Vagina (tissue), 2 donors: ENCODE results near the gene FEM1C. TPM values are rescaled to one million over a fixed set of nuclear protein-coding genes. Genes with fewer than 3 reads are reported as not detected.

Experiments used
- DNase-seq, 2 donors: peaks; one replicate each; pipeline ENCODE4 v3.0.0-alpha.2; 2017; ENCODE audit errors: extremely low spot score in 2 of 2
- H3K27ac ChIP-seq: fragments of 200-600 bp; sonication (generic); one replicate; pipeline ENCODE4 v1.5.1; 2019
- H3K27me3 ChIP-seq: fragments of 200-600 bp; sonication (generic); one replicate; pipeline ENCODE4 v1.5.1; 2019
- H3K36me3 ChIP-seq, 2 donors: fragments of 200-600 bp; sonication (generic); one replicate each; pipeline ENCODE4 v1.5.1; 2017 to 2019
- H3K4me1 ChIP-seq: fragments of 200-600 bp; sonication (generic); one replicate; pipeline ENCODE4 v1.5.1; 2019
- H3K4me3 ChIP-seq, 2 donors: fragments of 200-600 bp; sonication (generic); 1 replicate in 1 of 2; 2 replicates in 1 of 2; pipeline ENCODE4 v1.5.1; 2016 to 2019
- H3K9me3 ChIP-seq: fragments of 200-600 bp; sonication (generic); one replicate; pipeline ENCODE4 v1.5.1; 2019
- CTCF ChIP-seq, 3 experiments: fragments of 450-650 bp in 2 of 3; fragments of 200-600 bp in 1 of 3; sonication (generic) in 1 of 3; IDR thresholded peaks; one replicate each; pipeline ENCODE4 v1.5.1; 2017 to 2019; ENCODE audit warnings: antibody characterized with exemption in 3 of 3, mild to moderate bottlenecking in 2 of 3, moderate library complexity in 2 of 3
- POLR2A ChIP-seq, 2 donors: fragments of 450-650 bp; IDR thresholded peaks; one replicate each; pipeline ENCODE4 v1.6.1; 2017; ENCODE audit warnings: antibody characterized with exemption in 2 of 2, mild to moderate bottlenecking in 2 of 2, moderate library complexity in 2 of 2
- POLR2AphosphoS5 ChIP-seq, 2 donors: sonication (generic); formaldehyde crosslinking; IDR thresholded peaks; one replicate each; pipeline ENCODE4 v1.9.0; 2017; ENCODE audit warnings: antibody characterized with exemption in 2 of 2, mild to moderate bottlenecking in 2 of 2, low read depth in 1 of 2; ENCODE audit not compliant: insufficient read depth in 1 of 2
- intact Hi-C: fragments of 100-400 bp; cut with DNase I; formaldehyde crosslinking; loops from one replicate; pipeline ENCODE4 v1.15.1; 2023
- total RNA-seq: library from RNA; depleted of rRNA; stranded (reverse); fragments of >200 nt; gene quantifications from one replicate; pipeline ENCODE4 v1.2.3, GENCODE V29; 2016

Gene FEM1C
- total RNA-seq, 1 donor from 2014 or later: 16.5 TPM

GRCh38 chr5:115526604-115527003 lies 18.0 kb downstream of the FEM1C start:
- H3K4me3 ChIP-seq: no peak overlapping the region
- H3K27ac ChIP-seq: no peak overlapping the region
- H3K4me1 ChIP-seq: peaks cover 61% of the 10 kb centered on the region
- DNase-seq: no peak
- no peaks in the 10 kb centered on the region for H3K27me3 ChIP-seq
- no peaks in the 10 kb centered on the region for H3K9me3 ChIP-seq
- no peak for TF ChIP-seq POLR2A (IDR thresholded peaks at IDR 0.05)
- no peak for TF ChIP-seq POLR2AphosphoS5 (IDR thresholded peaks at IDR 0.05; ENCODE audit: insufficient read depth in 1 of 2, low read depth in 1 of 2)
- TF ChIP-seq CTCF (IDR thresholded peaks at IDR 0.05): no peak
- intact Hi-C loops: no loop called here
- H3K36me3 ChIP-seq: peaks cover 0 to 14% of the 10 kb centered on the region in 2 donors

GRCh38 chr5:115524199-115524847 lies 20.3 kb downstream of the FEM1C start:
- Histone ChIP-seq H3K4me1 (peaks cover 40% of the 10 kb centered on the region), H3K9me3 (no peaks in the 10 kb centered on the region), H3K4me3 (no peak overlapping the region), H3K36me3 (peaks cover 0 to 20% of the 10 kb centered on the region in 2 donors), H3K27me3 (no peaks in the 10 kb centered on the region), H3K27ac (no peak overlapping the region)
- no peak for DNase-seq
- TF ChIP-seq POLR2A (IDR thresholded peaks at IDR 0.05): no peak
- TF ChIP-seq CTCF (IDR thresholded peaks at IDR 0.05): no peak
- no peak for TF ChIP-seq POLR2AphosphoS5 (IDR thresholded peaks at IDR 0.05; ENCODE audit: insufficient read depth in 1 of 2, low read depth in 1 of 2)
- intact Hi-C loops: no loop called here

GRCh38 chr5:115522832-115523403 lies 21.7 kb downstream of the FEM1C start:
- peaks cover 32% of the 10 kb centered on the region for H3K4me1 ChIP-seq
- TF ChIP-seq CTCF (IDR thresholded peaks at IDR 0.05) (no peak), POLR2AphosphoS5 (IDR thresholded peaks at IDR 0.05; ENCODE audit: insufficient read depth in 1 of 2, low read depth in 1 of 2) (no peak), POLR2A (IDR thresholded peaks at IDR 0.05) (no peak)
- H3K27me3 ChIP-seq: no peaks in the 10 kb centered on the region
- no peaks in the 10 kb centered on the region for H3K9me3 ChIP-seq
- DNase-seq: no peak
- H3K36me3 ChIP-seq: peaks cover 0 to 20% of the 10 kb centered on the region in 2 donors
- intact Hi-C loops: no loop called here
- no peak overlapping the region for H3K27ac ChIP-seq
- no peak overlapping the region for H3K4me3 ChIP-seq

- no peak for TF ChIP-seq POLR2A (IDR thresholded peaks at IDR 0.05)
- TF ChIP-seq CTCF (IDR thresholded peaks at IDR 0.05): no peak
- Histone ChIP-seq H3K27ac (no peak overlapping the region), H3K4me3 (no peak overlapping the region), H3K36me3 (peaks cover 0 to 19% of the 10 kb centered on the region in 2 donors), H3K4me1 (peaks cover 23% of the 10 kb centered on the region), H3K9me3 (no peaks in the 10 kb centered on the region), H3K27me3 (no peaks in the 10 kb centered on the region)
- DNase-seq: no peak
- intact Hi-C loops: no loop called here
These were observed 24.4 kb downstream of the FEM1C start for GRCh38 chr5:115520191-115520590.

- DNase-seq: no peak
- H3K27me3 ChIP-seq: no peaks in the 10 kb centered on the region
- H3K27ac ChIP-seq: no peak overlapping the region
- no peaks in the 10 kb centered on the region for H3K9me3 ChIP-seq
- TF ChIP-seq POLR2A (IDR thresholded peaks at IDR 0.05): no peak
- TF ChIP-seq POLR2AphosphoS5 (IDR thresholded peaks at IDR 0.05; ENCODE audit: insufficient read depth in 1 of 2, low read depth in 1 of 2): no peak
- intact Hi-C loops: no loop called here
- no peaks in the 10 kb centered on the region for H3K4me1 ChIP-seq
- peaks cover 0 to 5% of the 10 kb centered on the region in 2 donors for H3K36me3 ChIP-seq
- H3K4me3 ChIP-seq: no peak overlapping the region
These were observed 28.2 kb downstream of the FEM1C start for GRCh38 chr5:115516372-115516771.
